Aorta (tissue), 5 donors: ENCODE data around the gene CT47C1. TPM values are rescaled to one million over a fixed set of nuclear protein-coding genes. Genes with fewer than 3 reads are reported as not detected.
A peak's percentile ranks its signal among the peaks of the same experiment; 100 is the strongest.
"Not testable (repeated sequence)": the region's sequence is repeated elsewhere in the genome, so short reads cannot be mapped to it uniquely, and the experiment has no call there.

ENCODE experiments used
- ATAC-seq: fragments of 200-7000 bp; cut with Tn5 transposase; one replicate; pipeline ENCODE4 v1.9.1; 2022; ENCODE audit warnings: moderate library complexity; ENCODE audit not compliant: low FRiP score
- DNase-seq, 2 donors: peaks; one replicate each; pipeline ENCODE4 v3.0.0-alpha.2; 2020
- H3K27ac ChIP-seq, 2 donors: one replicate each; pipeline ENCODE4 v1.5.1; 2013; ENCODE audit warnings: low read length in 2 of 2, mild to moderate bottlenecking in 2 of 2, moderate library complexity in 2 of 2, control low read depth in 1 of 2, inconsistent platforms in 1 of 2, low read depth in 1 of 2
- H3K27me3 ChIP-seq, 2 donors: one replicate each; pipeline ENCODE4 v1.6.1; 2013; ENCODE audit warnings: control low read depth in 1 of 2, low read length in 1 of 2, mild to moderate bottlenecking in 1 of 2, moderate library complexity in 1 of 2; ENCODE audit not compliant: insufficient read depth in 2 of 2, control insufficient read depth in 1 of 2
- H3K36me3 ChIP-seq, 2 donors: one replicate each; pipeline ENCODE4 v1.6.1; 2013; ENCODE audit warnings: control low read depth in 1 of 2, low read length in 1 of 2, mild to moderate bottlenecking in 1 of 2; ENCODE audit not compliant: insufficient read depth in 2 of 2, control insufficient read depth in 1 of 2
- H3K4me1 ChIP-seq, 2 donors: one replicate each; pipeline ENCODE4 v1.6.1; 2013; ENCODE audit warnings: low read length in 2 of 2, control low read depth in 1 of 2, mild to moderate bottlenecking in 1 of 2, moderate library complexity in 1 of 2; ENCODE audit not compliant: insufficient read depth in 2 of 2, control insufficient read depth in 1 of 2
- H3K4me3 ChIP-seq, 2 donors: one replicate each; pipeline ENCODE4 v1.5.1; 2013; ENCODE audit warnings: low read length in 2 of 2, control low read depth in 1 of 2, mild to moderate bottlenecking in 1 of 2
- H3K9me3 ChIP-seq: one replicate; pipeline ENCODE4 v1.6.1; 2013; ENCODE audit warnings: mild to moderate bottlenecking, low read length; ENCODE audit not compliant: control insufficient read depth
- WGBS, 2 donors: extraction: QIAGEN DNeasy Blood & Tissue Kit; methylation state at CpG; one replicate each; pipeline ENCODE4 v1.1.7; 2013; 5-methylcytosine and 5-hydroxymethylcytosine counted together
- intact Hi-C, 2 donors: fragments of 100-400 bp; cut with DNase I; formaldehyde crosslinking; loops; one replicate each; pipeline versions ENCODE4 v1.14.2 to v1.15.0; 2022
- long read RNA-seq, 2 donors: library from polyadenylated mRNA; unstranded; transcript quantifications; one replicate each; pipeline ENCODE4 v2.0.0, GENCODE V29; 2020 to 2021
- polyA plus RNA-seq, 2 donors: library from polyadenylated mRNA; stranded (reverse); fragments of 200-250 nt; gene quantifications; one replicate each; pipeline ENCODE4 v1.2.3, GENCODE V29; 2013
- total RNA-seq, 2 donors: library from RNA; stranded (reverse); fragmentation: NEBNext Ultra II Directional; extraction: Animal tissue kit (Norgen Biotek cat#: 25700); gene quantifications; one replicate each; pipeline ENCODE4 v1.2.1, GENCODE V29; 2021
- donor health status: healthy with polysubstance abuse.
- donor health status: Bipolar disorder and iron deficiency.
- donor health status: DM: no; HTN: no; CAD: no.
- donor health status: DM: no; HTN: no; CAD: no.
- donor health status: DM: yes; HTN: yes; CAD: no.

Gene CT47C1
- not detected for total RNA-seq
- not detected for polyA plus RNA-seq
- long read RNA-seq, donor 1: 0 reads
- long read RNA-seq, donor 2: 0 reads

- Histone ChIP-seq H3K27me3 (no peaks in the 10 kb centered on the region), H3K4me3 (no peak within 1 kb of the TSS), H3K36me3 (no peaks in the 10 kb centered on the region), H3K27ac (no peak within 1 kb of the TSS), H3K4me1 (no peaks in the 10 kb centered on the region), H3K9me3 (no peaks in the 10 kb centered on the region)
- DNase-seq: no peak
- WGBS, 2 donors: 89 to 97% methylated on average over 6 of the region's 6 CpGs
- intact Hi-C loops: no loop called here
- no peak for ATAC-seq
These were observed at the start of gene CT47C1 for GRCh38 chrX:119072744-119073143. Gene CT47C1 (plus strand): TSS chrX:119072993. CDS start chrX:119073226, 233 bp downstream.

GRCh38 chrX:119025900-119026299 is 46.9 kb upstream of the CT47C1 start:
- Histone ChIP-seq H3K27me3 (no peaks in the 10 kb centered on the region), H3K4me3 (no peak overlapping the region), H3K36me3 (no peaks in the 10 kb centered on the region), H3K27ac (no peak overlapping the region), H3K4me1 (no peaks in the 10 kb centered on the region), H3K9me3 (no peaks in the 10 kb centered on the region)
- WGBS, 2 donors: 91 to 96% methylated on average over 5 of the region's 5 CpGs
- no peak for ATAC-seq
- no peak for DNase-seq
- intact Hi-C loops: no loop called here

- H3K36me3 ChIP-seq, H3K27me3 ChIP-seq, H3K4me3 ChIP-seq, ATAC-seq, H3K27ac ChIP-seq, H3K9me3 ChIP-seq, intact Hi-C loops, DNase-seq, H3K4me1 ChIP-seq: not testable (repeated sequence)
- whole genome bisulfite sequencing, 2 donors: 91 to 93% methylated on average over 2 of the region's 2 CpGs
These were observed 46.4 kb upstream of the CT47C1 start for GRCh38 chrX:119026344-119026743.

GRCh38 chrX:119027960-119028732 is 44.6 kb upstream of the CT47C1 start:
- intact Hi-C loops, H3K4me3 ChIP-seq, H3K36me3 ChIP-seq, H3K27me3 ChIP-seq, H3K9me3 ChIP-seq, H3K27ac ChIP-seq, H3K4me1 ChIP-seq: not testable (repeated sequence)
- WGBS, 2 donors: 91 to 93% methylated on average over 28 of the region's 28 CpGs
- peak in 1 of 2 donors; percentile 70 for DNase-seq
- ATAC-seq: peak; percentile 52

- Histone ChIP-seq H3K27ac (no peak overlapping the region), H3K4me1 (no peaks in the 10 kb centered on the region), H3K36me3 (no peaks in the 10 kb centered on the region), H3K4me3 (no peak overlapping the region), H3K9me3 (no peaks in the 10 kb centered on the region), H3K27me3 (no peaks in the 10 kb centered on the region)
- DNase-seq: no peak
- intact Hi-C loops: no loop called here
- ATAC-seq: peak; percentile 66
- 64 to 72% methylated on average over 1 of the region's 1 CpG for WGBS, 2 donors
These were observed 44.0 kb upstream of the CT47C1 start for GRCh38 chrX:119028733-119029330.

GRCh38 chrX:119029656-119030055 is 43.1 kb upstream of the CT47C1 start:
- intact Hi-C loops, H3K27me3 ChIP-seq, ATAC-seq, H3K9me3 ChIP-seq, H3K4me1 ChIP-seq, H3K36me3 ChIP-seq, H3K27ac ChIP-seq, H3K4me3 ChIP-seq: not testable (repeated sequence)
- WGBS, 2 donors: 88 to 95% methylated on average over 10 of the region's 10 CpGs
- DNase-seq: peak in 1 of 2 donors; percentile 66

GRCh38 chrX:119030990-119031389 is 41.8 kb upstream of the CT47C1 start:
- ATAC-seq (no peak), DNase-seq (no peak)
- Histone ChIP-seq H3K27me3 (no peaks in the 10 kb centered on the region), H3K4me1 (no peaks in the 10 kb centered on the region), H3K36me3 (no peaks in the 10 kb centered on the region), H3K4me3 (no peak overlapping the region), H3K9me3 (no peaks in the 10 kb centered on the region), H3K27ac (no peak overlapping the region)
- intact Hi-C loops: no loop called here

GRCh38 chrX:119036107-119037029 is 36.4 kb upstream of the CT47C1 start:
- Histone ChIP-seq H3K4me3 (no peak overlapping the region), H3K4me1 (peaks cover 0 to 3% of the 10 kb centered on the region in 2 donors), H3K27ac (no peak overlapping the region), H3K27me3 (no peaks in the 10 kb centered on the region), H3K36me3 (no peaks in the 10 kb centered on the region), H3K9me3 (no peaks in the 10 kb centered on the region)
- DNase-seq (no peak), ATAC-seq (no peak)
- 73 to 77% methylated on average over 4 of the region's 4 CpGs for WGBS, 2 donors
- intact Hi-C loops: no loop called here
